GM18870 (cell line): ENCODE measurements around the gene CARD10.

Experiments used
- ATAC-seq: cut with Tn5 transposase; IDR thresholded peaks from one replicate; pipeline ENCODE4 v1.9.1; 2021; ENCODE audit warnings: moderate library complexity; ENCODE audit not compliant: unreplicated experiment

Gene CARD10

DNA sequence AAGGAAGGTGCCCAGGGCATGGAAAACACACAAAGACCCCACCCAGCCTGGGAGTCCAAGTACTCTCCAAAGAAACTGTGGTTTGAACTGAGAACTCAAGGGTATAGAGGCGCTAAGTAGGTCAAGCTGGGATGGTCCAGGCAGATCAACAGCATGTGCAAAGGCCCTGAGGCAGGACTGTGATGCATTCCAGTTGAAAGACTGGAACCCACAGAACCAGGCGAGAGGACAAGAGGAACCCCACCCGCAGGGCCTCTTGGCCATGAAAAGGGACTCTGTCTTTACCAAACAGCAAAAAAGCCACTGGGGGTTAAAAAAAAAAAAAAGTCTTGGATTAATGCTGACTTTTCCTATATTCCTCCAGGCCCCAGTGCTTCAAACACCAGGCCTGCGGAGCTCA lies 14.3 kb downstream of the CARD10 start:
- ATAC-seq = no peak

DNA sequence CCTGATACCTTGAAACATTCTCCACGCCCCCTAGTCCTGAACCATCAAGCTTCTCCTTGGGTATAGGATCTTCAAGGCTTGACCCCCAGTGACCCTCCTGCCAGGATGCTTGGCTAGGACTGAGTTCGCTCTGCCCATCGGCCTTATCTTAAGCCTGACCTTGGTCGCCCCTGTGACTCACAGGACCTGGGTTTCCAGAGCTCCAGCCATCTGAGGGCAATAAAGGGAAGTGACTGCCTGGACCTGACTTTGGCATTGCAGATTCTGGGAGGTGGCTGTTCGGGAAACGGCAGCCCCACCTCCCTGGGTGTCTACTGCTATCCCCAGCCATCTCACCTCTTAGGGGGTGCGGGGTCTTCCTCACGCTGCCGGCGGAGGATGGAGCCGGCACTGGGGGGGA lies 15.4 kb downstream of the CARD10 start:
- no peak for ATAC-seq

DNA sequence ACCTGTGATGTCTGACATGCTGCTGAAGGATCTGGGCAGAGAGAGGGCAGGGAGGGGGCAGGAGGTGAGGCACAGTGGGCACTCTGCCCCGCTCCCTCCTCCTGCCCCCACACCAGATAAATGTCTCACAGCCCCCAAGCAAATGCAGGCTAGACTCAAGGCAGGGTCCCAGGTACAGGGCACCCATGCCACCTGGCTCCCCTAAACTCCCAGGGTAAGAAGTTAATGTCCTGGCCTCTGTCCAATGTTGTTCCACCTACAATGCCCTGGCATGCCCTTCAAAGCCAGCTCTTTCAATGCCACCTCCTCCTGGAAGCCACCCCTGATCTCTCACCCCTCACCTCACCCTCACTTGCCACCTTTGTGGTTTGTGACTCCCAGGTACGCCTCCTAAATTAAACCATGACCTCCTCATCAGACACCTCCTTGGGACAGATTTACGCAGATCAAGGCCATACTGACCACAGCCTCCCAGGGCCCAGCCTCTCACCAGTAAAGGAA lies 16.0 kb downstream of the CARD10 start:
- no peak for ATAC-seq

DNA sequence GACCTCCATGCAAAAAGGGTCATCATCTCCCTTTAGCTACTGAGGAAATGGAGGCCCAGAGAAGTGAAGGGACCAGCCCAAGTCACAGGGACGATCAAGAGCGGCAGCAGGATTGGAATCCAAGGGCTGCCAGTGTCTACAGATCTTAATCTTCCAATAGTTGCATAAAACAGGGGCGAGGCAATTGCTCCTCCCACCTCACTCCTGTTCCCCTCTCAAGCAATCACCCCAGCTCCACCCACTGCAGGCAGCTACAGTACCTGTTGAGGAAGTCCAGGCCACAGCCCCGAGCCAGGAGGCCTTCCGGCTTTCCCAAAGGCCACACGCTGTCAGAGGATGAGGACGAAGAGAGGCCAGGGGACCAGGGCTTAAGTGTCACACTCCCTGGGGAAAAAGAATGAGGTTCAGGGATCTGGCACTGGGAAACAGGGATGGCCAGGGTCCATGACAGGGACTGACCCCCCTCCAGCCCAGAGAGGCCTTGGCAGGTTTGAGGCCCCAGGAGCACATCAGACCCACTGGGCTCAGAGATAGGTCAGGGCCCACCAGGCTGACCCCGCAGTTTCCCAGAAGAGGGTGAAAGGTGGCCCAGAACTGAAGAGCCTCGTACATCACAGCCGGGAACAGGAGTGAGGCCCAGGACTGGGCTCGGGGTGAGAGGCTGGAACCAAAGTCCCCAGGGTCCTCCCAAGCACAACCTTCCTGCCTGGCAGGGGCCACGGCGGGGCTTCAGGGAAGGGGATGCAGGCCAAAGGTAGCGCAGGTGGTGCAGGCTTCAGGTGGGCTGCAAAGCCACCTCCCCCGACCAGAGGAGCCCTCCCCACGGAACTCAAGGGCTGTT lies 16.7 kb downstream of the CARD10 start:
- no peak for ATAC-seq

DNA sequence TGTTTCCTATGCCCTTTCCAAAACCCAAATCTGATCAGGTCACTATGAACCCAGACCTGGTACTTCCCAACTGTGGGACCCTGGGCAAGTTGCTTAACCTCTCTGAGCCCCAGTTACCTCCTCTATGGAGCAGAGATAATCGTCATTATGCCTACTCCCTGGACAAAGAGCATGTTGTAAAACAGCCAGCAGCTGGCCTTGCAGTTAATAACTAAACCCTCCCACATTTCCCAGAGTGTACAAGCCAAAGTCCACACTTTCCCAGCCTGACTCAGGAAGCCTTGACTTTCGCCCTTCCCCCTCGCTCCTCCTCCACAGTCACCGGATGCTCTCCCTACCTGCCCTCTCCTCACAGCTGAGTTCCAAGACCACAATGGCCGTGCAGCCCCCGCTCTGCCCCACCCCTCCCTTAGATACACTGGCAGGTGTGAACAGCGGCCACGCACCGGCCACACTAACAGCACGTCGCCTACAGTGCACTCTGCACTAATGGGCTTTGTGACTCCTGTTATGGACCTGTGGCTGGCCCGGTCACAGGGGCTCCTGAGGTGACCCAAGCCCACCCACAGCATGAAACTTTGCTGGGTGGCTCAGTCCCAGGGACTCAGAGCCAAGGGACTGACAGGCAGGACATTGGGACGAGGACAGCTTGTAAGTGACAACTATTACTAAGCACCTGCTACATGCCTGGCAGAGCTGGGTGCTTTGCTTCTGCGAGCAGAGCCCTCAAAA lies 17.4 kb downstream of the CARD10 start:
- ATAC-seq = no peak

DNA sequence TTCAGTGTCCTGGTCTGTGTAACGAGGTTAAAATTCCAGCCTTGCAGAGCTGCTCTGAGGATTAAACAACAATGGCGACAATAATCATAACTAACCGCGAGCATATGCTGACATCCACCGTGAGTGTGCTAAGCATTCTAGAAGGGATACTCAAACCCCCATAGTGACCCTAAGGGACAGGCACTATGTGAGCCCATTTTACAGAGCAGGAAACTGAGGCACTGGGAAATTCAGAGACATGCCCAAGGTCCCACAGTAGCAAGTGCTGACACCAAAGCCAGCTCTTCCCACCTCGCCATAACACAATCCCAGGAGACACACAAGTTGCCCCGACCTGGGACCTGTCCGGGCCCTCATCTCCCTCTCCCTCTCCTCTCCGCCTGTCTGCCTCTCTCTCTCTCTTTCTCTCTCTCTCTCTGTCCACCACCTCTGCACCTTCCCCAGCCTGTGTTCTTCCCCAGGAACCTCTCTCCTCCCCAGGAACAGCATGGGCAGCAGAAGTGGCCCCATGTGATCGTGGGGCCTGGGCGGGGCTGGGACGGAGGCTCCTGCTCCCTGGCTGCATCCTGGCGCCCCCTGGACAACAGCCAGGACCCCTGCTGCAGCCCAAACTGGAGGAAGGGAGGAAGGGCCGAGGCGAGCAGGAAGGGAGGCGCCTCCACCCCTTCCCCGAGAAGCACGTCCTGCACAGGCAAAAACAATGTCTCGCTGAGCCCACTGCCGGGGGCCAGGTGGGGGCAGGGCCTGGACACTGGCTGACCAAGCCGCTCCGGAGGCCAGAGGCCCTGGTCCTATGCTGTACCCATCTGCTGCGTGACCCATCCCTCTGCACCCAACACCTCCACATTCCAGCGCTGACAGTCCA lies 18.2 kb downstream of the CARD10 start:
- no peak for ATAC-seq

DNA sequence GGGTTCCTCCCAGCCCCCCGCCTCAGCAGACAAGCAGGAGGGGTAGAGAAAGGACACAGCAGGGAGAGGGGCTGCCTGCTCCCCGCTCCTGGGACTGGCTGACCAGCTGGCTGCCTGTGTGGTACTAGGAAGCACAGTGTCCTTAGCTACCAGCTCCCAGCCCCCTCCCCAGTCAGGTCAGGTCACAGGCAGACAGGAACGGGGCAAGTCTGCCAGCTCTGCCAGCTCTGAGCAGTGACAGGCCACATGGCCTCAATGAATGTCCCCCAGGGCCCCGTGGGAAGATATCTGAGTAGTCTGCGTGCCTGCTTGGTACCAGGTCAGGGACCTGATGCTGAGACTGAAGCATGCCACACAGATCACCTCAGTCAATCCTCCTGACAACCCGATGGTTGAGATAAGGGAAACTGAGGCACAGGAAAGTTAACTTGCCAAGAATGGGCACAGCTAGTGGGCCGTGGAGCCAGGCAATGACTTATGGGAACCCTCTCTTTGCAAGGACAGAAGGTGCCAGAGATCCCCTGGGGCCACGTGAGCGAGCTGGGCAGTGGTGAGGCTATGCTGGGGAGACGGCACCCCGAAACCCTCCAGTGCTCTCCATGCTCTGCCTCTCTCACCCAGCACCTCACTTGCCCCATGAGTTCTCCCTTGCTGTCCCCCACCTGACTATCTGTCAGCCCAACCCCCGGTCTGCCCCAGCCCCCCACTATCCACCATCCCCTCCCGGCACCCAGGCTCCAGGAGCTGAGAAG lies 19.2 kb downstream of the CARD10 start:
- ATAC-seq = no peak

DNA sequence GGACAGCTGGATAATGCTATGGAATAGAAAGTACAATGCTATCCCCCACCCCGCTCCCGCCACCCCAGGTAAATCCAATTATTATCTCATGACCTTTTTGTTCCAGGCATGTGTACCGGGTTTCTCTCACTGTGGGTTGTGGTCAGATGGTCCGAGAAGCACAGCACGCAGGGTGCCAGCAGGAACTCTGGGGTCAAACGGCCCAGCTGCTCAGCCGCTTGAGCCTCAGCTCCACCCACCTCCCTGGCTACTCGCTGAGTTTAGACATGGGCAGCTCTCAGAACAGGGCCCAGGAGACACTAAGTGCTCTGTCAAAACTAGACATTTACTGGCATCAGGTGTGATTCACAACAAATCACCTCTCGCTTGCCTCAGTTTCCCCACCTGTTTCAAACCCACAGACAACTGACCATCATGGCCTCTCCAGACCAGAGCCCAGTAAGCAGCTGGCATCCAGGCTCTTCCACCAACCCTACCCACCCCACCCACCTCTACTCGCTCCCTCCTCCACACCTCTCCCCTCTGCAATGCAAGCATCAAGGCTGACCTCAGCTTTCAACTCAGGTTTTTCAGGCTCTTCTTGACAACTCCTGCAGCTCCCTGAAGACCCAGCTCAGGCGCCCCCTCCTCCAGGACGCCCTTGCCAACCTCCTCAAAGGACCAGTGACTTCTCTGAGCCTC lies 20.0 kb downstream of the CARD10 start:
- no peak for ATAC-seq

DNA sequence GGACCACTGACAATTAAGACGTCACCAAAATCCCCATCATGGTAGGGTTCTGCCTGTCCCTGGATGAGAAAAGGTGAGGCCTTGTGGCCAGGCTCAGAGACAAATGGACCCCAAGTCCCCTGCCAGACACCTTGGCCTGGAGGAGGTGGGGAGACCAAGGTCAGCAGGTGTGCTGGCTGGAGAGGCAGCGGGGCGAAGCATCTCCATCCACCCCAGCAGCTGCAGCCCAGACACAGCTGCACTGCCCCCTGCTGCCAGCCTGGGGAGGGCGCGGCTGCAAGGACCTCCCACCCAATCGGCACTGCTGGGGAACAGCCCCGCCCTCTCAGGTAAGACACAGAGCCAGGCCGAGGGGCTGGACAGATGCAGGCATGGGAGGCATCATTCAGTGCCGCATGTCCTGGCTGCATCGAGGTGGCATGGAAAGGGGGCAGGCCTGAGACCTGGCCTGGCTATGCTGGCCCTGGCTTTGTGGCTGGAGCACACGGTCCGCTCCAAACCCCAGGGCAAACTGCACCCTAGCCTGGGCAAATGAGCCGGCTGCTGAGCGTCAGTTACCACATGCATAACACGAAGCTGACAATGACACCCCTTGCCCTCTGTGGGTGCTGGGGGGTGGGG lies 20.8 kb downstream of the CARD10 start:
- ATAC-seq = no peak

DNA sequence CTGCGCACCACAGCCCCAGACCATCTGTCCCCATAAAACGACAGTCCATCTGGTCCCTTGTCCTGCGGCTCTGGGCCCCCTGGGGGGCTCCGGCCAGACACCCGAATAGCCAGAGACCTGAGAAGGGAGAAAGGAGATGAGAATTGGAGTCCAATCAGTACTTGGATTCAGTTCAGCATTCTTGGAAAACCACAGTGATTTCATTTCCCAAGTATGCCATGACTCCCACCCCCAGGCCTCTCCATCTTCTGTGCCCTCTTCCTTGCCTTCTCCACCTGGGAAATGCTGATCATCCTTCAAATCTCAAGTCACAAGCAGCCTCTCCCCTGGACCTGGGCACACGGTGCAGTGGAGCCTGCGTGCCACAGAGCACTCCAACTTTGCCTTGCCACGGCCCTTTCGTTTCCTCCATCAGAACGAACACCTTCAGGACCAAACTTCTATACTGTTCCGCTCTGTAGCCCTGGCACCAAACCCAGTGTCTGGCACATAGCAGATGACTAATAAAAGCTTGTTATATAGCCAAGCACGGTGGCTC lies 22.1 kb downstream of the CARD10 start:
- no peak for ATAC-seq

DNA sequence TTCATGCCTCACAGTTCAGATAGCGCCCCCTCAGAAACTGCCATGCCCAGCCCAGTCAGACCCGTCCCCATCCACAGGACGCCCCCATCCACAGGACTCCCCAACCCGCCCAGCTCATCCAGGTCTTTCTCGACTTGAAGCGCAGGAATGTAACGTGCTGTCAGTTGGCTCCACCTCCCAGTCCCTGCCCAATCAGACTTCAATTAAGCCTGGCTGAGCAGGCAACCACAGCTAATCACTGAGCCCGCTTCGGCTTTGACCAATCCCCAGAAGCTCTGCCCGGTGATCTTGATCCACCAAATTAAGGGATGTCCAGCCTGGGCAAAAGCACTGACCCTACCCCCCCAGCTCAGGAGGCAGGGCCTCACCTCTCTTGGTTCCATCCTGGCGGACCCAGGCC lies 22.6 kb downstream of the CARD10 start:
- ATAC-seq = no peak

DNA sequence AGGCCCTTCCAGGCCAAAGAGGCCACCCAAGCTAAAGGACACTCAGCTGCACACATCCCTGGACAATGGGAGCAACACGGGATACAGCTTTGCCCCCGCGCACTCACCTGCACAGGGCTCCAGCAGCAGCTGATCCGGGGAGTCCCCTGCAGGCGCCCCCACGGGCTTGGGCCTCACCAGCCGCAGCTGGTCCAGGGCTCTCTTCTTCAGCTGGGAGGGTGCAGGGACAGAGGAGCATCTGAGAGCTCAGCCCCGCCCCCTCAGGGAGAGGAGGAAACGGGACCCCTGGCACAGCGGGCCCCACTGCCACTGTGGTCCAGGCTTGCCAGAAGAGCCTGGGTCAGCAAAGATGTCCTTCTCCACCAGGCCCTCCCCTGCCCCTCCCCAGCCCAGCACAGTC lies 25.2 kb downstream of the CARD10 start:
- ATAC-seq = no peak

DNA sequence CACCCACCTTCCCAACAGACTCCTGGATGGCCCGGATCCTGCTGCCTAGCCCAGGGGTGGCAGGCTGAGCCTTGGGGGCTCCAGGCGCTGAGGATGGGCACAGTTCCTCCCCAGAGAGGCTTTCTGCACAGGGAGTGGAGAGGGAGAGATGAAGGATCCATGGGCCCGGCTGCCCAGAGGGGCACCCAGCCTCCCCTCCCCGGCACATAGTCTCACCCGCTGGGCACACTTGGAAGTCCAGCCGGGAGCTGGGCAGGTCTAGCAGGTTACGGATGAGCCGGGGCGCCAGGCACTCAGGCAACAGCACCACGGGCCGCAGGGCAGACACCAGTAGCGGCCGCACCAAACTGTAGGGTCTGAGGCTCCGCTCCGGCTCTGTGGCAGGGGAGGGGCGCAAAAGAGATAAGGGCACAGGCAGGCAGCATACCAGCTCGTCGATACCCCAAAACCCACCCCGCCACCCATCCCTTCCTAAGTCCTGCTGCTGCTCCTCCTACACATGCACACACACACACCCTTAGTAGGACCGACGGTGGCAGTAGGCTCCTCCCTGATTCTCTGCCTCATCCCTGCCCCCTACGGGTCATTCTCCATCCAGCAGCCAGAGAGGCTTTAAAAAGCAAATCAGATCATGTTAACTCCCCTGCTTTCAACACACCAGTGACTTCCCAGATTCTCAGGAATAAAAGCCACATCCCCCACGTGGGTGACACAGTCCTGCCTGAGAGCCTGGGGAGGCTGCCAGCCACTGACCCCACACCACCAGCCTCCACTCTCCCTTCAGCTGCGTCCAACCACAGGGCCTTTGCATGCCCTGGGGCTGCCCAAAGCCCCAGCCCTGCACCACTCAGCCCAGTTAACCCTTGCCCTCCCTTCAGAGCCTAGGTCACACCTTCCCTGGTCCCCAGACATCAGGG lies 26.5 kb downstream of the CARD10 start:
- no peak for ATAC-seq

DNA sequence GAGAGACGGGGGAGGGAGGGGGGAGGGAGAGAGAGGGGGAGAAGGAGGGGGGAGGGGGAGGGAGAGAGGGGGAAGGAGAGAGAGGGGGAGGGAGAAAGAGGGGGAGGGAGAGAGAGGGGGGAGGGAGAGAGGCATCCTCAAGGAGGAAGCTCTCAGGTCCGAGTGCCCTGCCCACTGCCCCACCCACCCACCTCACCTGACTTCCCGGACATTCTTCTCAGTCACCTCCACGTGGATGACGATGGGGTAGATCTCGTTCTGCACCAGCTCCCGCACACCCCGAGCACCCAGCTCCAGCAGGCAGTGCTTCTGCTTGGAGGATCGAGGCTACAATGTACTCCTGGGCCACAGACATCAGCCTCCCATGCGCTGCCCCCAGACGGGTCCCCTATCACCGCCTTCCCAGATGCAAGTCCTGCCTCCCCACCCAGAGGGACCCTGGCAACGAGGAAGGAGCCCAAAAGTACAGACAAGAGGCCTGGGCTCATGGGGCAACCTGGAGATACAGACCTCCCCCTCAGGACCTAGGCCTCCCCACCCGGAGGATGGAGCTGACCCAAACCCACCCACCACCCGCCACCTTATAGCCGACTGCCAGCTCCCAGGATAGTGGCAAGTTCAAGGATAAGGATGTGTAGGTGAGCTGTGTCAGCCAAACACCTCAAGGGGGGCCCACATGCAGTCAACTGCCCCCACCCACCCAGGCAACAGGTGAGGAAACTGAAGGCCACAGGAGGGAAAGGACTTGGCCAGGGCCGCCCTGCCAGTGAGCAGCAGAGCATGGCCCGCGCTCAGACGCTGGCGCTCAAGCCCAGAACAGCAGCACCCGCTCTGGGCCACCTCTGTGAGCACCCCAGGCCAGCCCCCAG lies 27.4 kb downstream of the CARD10 start:
- ATAC-seq = no peak

DNA sequence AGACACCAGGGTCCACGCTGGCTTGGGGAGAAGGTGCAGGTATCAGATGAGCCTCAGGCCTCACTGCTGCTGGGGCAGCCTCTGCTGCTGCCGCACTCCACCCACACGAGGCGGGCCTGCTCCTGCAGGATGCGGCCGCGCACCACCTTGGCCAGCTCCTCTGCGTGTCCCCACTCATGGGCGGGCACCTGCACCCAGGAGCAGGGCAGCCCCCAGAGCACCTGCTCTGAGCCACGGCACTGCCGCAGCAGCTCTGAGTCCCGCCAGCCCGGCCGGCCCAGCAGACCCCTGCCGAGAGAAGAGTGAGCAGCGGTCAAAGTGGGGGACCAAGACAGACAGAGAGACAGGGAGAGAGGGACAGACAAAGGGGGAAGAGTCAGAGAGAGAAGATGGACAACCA lies 28.1 kb downstream of the CARD10 start:
- ATAC-seq = no peak

DNA sequence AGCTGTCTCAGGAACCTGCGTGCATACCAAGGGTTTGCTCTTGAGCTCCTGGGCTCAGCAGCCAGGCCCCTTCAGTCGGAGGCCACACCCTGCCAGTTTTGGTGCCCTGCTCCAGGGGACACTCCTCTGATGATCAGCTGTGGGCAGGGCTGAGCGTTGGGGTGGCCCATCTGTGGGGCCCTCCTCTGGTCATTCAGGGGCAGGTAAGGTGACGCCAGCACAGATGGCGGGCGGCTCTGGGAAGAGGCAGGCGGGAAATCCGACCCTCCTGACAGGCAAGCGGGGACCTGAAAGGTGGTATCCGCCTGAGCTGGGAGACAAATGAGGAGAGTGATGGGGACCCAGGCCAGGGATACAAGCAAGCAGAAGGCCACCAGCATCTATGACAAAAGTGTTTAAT lies 29.2 kb downstream of the CARD10 start:
- ATAC-seq = no peak
